A549 (cell line): ENCODE data around the gene SH3TC2. TPM values are rescaled to one million over a fixed set of nuclear protein-coding genes. Genes with fewer than 3 reads are reported as not detected.

Experiments
- ATAC-seq, 2 experiments: fragments of 200-7000 bp in 1 of 2; fragments of >200 bp in 1 of 2; cut with Nextera tagmentation in 1 of 2; cut with Tn5 transposase in 1 of 2; 3 replicates each; pipeline versions ENCODE4 v1.8.0 to v1.9.1; 2018 to 2020; ENCODE audit warnings: mild to moderate bottlenecking in 1 of 2, moderate library complexity in 1 of 2
- CTCF ChIA-PET: fragments of 300-600 bp; sonication (Branson Sonifier 250); formaldehyde crosslinking; extraction: SDS; loops from one replicate; lab custom pipeline; 2021; ENCODE audit warnings: antibody characterized with exemption, inconsistent platforms; lab: Yijun Ruan, JAX
- POLR2A ChIA-PET: fragments of 350-600 bp; formaldehyde crosslinking; extraction: SDS; loops from one replicate; lab custom pipeline; 2021; ENCODE audit warnings: antibody characterized with exemption, inconsistent platforms; lab: Yijun Ruan, JAX
- DNase-seq, 2 experiments: peaks; one replicate each; pipeline versions ENCODE4 v3.0.0 to v3.0.0-alpha.2; 2011 to 2016; ENCODE audit warnings: low read depth in 1 of 2, low spot score in 1 of 2
- FAIRE-seq: peaks from 2 replicates; lab custom pipeline; 2011; peaks lifted over from hg19 to GRCh38; lab: Jason Lieb, UNC
- H3K27ac ChIP-seq, 2 experiments: fragments of >200 bp; sonication (Bioruptor Twin); formaldehyde crosslinking; 3 replicates each; pipeline ENCODE4 v1.5.1; 2016 to 2017
- H3K4me1 ChIP-seq: fragments of >200 bp; sonication (Bioruptor Twin); formaldehyde crosslinking; 3 replicates; pipeline ENCODE4 v1.6.1; 2016
- H3K4me2 ChIP-seq: fragments of >200 bp; sonication (Bioruptor Twin); formaldehyde crosslinking; 3 replicates; pipeline ENCODE4 v1.6.1; 2016
- H3K4me3 ChIP-seq: fragments of >200 bp; sonication (Bioruptor Twin); formaldehyde crosslinking; 3 replicates; pipeline ENCODE4 v1.5.1; 2016
- H3K9me3 ChIP-seq: fragments of >200 bp; sonication (Bioruptor Twin); formaldehyde crosslinking; 3 replicates; pipeline ENCODE4 v1.6.1; 2016
- ATOH8 ChIP-seq: fragments of 250-450 bp; sonication (Bioruptor Pico); IDR thresholded peaks from 2 replicates; pipeline ENCODE4 v1.5.0; 2020; ENCODE audit warnings: low read depth, mild to moderate bottlenecking, moderate library complexity
- BCL3 ChIP-seq: fragments of >200 bp; sonication (Bioruptor Twin); formaldehyde crosslinking; IDR thresholded peaks from 3 replicates; pipeline ENCODE4 v1.6.1; 2016
- CHD4 ChIP-seq: fragments of 200-600 bp; sonication (generic); IDR thresholded peaks from 2 replicates; pipeline ENCODE4 v1.6.1; 2016; ENCODE audit warnings: antibody characterized with exemption, mild to moderate bottlenecking, borderline replicate concordance
- E2F6 ChIP-seq: IDR thresholded peaks from 2 replicates; pipeline ENCODE4 v1.6.1; 2012; ENCODE audit warnings: low read depth, borderline replicate concordance
- FOSL2 ChIP-seq, 2 experiments: fragments of 450-650 bp in 1 of 2; fragments of >200 bp in 1 of 2; sonication (Bioruptor Twin) in 1 of 2; formaldehyde crosslinking; IDR thresholded peaks; 2 replicates each; pipeline versions ENCODE4 v1.5.0 to v1.6.1; 2016 to 2020; ENCODE audit warnings: mild to moderate bottlenecking in 1 of 2, moderate library complexity in 1 of 2
- GATA3 ChIP-seq: IDR thresholded peaks from 2 replicates; pipeline ENCODE4 v1.6.1; 2012; ENCODE audit warnings: borderline replicate concordance
- HDAC2 ChIP-seq: fragments of 200-600 bp; sonication (generic); IDR thresholded peaks from 2 replicates; pipeline ENCODE4 v1.6.1; 2016
- HEYL ChIP-seq: fragments of 250-450 bp; sonication (Bioruptor Pico); IDR thresholded peaks from 2 replicates; pipeline ENCODE4 v1.8.0; 2021; ENCODE audit warnings: mild to moderate bottlenecking, moderate library complexity
- HMGXB4 ChIP-seq: fragments of 250-450 bp; sonication (Bioruptor Pico); IDR thresholded peaks from 2 replicates; pipeline ENCODE4 v1.5.0; 2021; ENCODE audit warnings: mild to moderate bottlenecking, moderate library complexity, borderline replicate concordance
- KDM5A ChIP-seq: fragments of 200-600 bp; sonication (generic); IDR thresholded peaks from 2 replicates; pipeline ENCODE4 v1.6.1; 2016; ENCODE audit warnings: antibody characterized with exemption, mild to moderate bottlenecking
- MAX ChIP-seq: IDR thresholded peaks from 2 replicates; pipeline ENCODE4 v1.6.1; 2012
- MAZ ChIP-seq: fragments of 150-350 bp; IDR thresholded peaks from 2 replicates; pipeline ENCODE4 v1.6.1; 2014; ENCODE audit warnings: antibody characterized with exemption, low read depth, low read length, borderline replicate concordance
- MYC ChIP-seq: IDR thresholded peaks from 2 replicates; pipeline ENCODE4 v1.6.1; 2012; ENCODE audit warnings: mild to moderate bottlenecking, inconsistent platforms, low read length, improper control_type of control experiment, borderline replicate concordance
- NFE2L2 ChIP-seq: fragments of 150-350 bp; conservative IDR thresholded peaks from 2 replicates; pipeline ENCODE4 v1.6.1; 2014; ENCODE audit warnings: low read length
- NR3C1 ChIP-seq: fragments of >200 bp; sonication (Bioruptor Twin); formaldehyde crosslinking; IDR thresholded peaks from 3 replicates; pipeline ENCODE4 v1.6.1; 2017
- PBX3 ChIP-seq: IDR thresholded peaks from 2 replicates; pipeline ENCODE4 v1.6.1; 2012
- PHF8 ChIP-seq: fragments of 200-600 bp; sonication (generic); IDR thresholded peaks from 2 replicates; pipeline ENCODE4 v1.6.1; 2016; ENCODE audit warnings: low read depth, mild to moderate bottlenecking, antibody characterized with exemption, moderate library complexity, borderline replicate concordance
- RAD21 ChIP-seq, 2 experiments: fragments of >200 bp in 1 of 2; sonication (Bioruptor Twin) in 1 of 2; formaldehyde crosslinking in 1 of 2; IDR thresholded peaks in 1 of 2; conservative IDR thresholded peaks in 1 of 2; 2 replicates in 1 of 2; 3 replicates in 1 of 2; pipeline ENCODE4 v1.6.1; 2012 to 2018; ENCODE audit warnings: inconsistent platforms in 1 of 2
- RCOR1 ChIP-seq: fragments of 150-350 bp; IDR thresholded peaks from 2 replicates; pipeline ENCODE4 v1.6.1; 2014; ENCODE audit warnings: antibody characterized with exemption, low read length, low read depth
- RNF2 ChIP-seq: fragments of 200-600 bp; sonication (generic); IDR thresholded peaks from 2 replicates; pipeline ENCODE4 v1.6.1; 2016; ENCODE audit warnings: low read depth, mild to moderate bottlenecking, antibody characterized with exemption, moderate library complexity, borderline replicate concordance
- SMC3 ChIP-seq: fragments of >200 bp; sonication (Bioruptor Twin); formaldehyde crosslinking; IDR thresholded peaks from 3 replicates; pipeline ENCODE4 v1.6.1; 2018; ENCODE audit warnings: inconsistent platforms
- SREBF2 ChIP-seq: fragments of 450-650 bp; IDR thresholded peaks from 2 replicates; pipeline ENCODE4 v1.6.1; 2014; ENCODE audit warnings: mild to moderate bottlenecking, moderate library complexity
- ZNF302 ChIP-seq: fragments of 250-450 bp; sonication (Bioruptor Pico); IDR thresholded peaks from 2 replicates; pipeline ENCODE4 v1.9.0; 2021; ENCODE audit warnings: inconsistent platforms, mild to moderate bottlenecking, moderate library complexity
- ZSCAN20 ChIP-seq: fragments of 250-450 bp; sonication (Bioruptor Pico); IDR thresholded peaks from 2 replicates; pipeline ENCODE4 v1.8.0; 2022; ENCODE audit warnings: mild to moderate bottlenecking, moderate library complexity
- WGBS: methylation state at CpG from one replicate; pipeline ENCODE4 v1.1.6; 2017; ENCODE audit errors: missing lambda C conversion rate; 5-methylcytosine and 5-hydroxymethylcytosine counted together
- polyA plus RNA-seq, 4 experiments: library from polyadenylated mRNA; depleted of rRNA in 3 of 4; stranded (reverse); fragments of >200 nt; fragmentation: RNase III in 1 of 4; extraction: RNeasy Plus Mini Kit Qiagen cat#74134 plus additional on column Dnase treatment in 1 of 4; gene quantifications; 2 replicates in 3 of 4; 3 replicates in 1 of 4; pipeline ENCODE4 v1.2.3, GENCODE V29; 2011 to 2017

SH3TC2 gene
- polyA plus RNA-seq, 2 of the 4 experiments (the other 2 are of a cell fraction) = 0.06 to 0.34 TPM

DNA sequence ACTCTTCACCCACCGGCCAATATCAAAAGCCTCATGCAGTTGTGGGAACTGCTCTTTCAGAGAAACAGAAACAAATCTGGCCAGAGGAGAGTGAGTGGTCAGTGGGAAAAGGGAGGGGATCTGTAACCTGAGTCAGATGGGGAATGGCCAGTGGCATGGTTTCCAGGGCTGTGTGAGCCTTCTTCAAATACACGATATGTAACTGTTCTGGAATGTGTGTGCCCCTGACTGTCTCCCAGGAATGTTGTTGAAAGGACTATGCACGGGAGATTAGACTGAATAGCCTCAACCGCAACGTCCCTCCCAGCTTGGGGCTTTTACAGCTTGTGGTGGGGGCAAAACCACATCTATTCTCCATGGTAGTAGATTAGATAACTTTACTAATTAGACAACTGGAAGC, 60.8 kb downstream of the SH3TC2 start:
- peak overlapping the region; percentile 52 for H3K4me2 ChIP-seq
- peak overlapping the region; percentile 9 to 61; a peak in 3 of 6 replicates for H3K27ac ChIP-seq
- 1% methylated on average over 5 of the region's 5 CpGs for WGBS
- peak; percentile 44; the same call in 1 of the 2 replicates for TF ChIP-seq MAX
- peak; percentile 16; the same call in 1 of the 2 replicates for TF ChIP-seq GATA3
- TF ChIP-seq FOSL2 (IDR thresholded peaks at IDR 0.05) = no peak
- TF ChIP-seq FOSL2 (CRISPR knock-in tag; IDR thresholded peaks at IDR 0.05) = peak; percentile 45
- TF ChIP-seq ZSCAN20 (CRISPR knock-in tag) = no peak
- DNase-seq (peak; percentile 17 to 76), ATAC-seq (peak; percentile 93 to 94), FAIRE-seq (peak; percentile 51)
- H3K4me3 ChIP-seq = no peak overlapping the region
- ChIA-PET CTCF (interaction anchor here (0.7 to 12.7 kb wide), 15 partner anchors 9 to 272 kb away, joined by 3 to 113 read pairs (median 3); no protein-coding TSS in a partner anchor), POLR2A (no interaction called here)
- H3K9me3 ChIP-seq = no peaks in the 10 kb centered on the region
- H3K4me1 ChIP-seq = peaks cover 23% of the 10 kb centered on the region

GRCh38 chr5:149001162-149001561, 61.7 kb downstream of the SH3TC2 start:
- ChIA-PET POLR2A (no interaction called here), CTCF (interaction anchor here (0.7 to 12.7 kb wide), 9 partner anchors 13 to 271 kb away, joined by 3 to 113 read pairs (median 11); no protein-coding TSS in a partner anchor)
- no peak overlapping the region; the same call in 2 of the 3 replicates for H3K4me2 ChIP-seq
- H3K4me1 ChIP-seq = peaks cover 23% of the 10 kb centered on the region
- DNase-seq = no peak
- FAIRE-seq = no peak
- no peak for ATAC-seq
- no peaks in the 10 kb centered on the region for H3K9me3 ChIP-seq
- H3K27ac ChIP-seq = no peak overlapping the region
- TF ChIP-seq KDM5A (no peak), NFE2L2 (no peak), RCOR1 (no peak), PHF8 (no peak), RAD21 (conservative IDR thresholded peaks at IDR 0.05 in 1 of 2, IDR thresholded peaks at IDR 0.05 in 1 of 2) (no peak), SREBF2 (no peak), HEYL (CRISPR knock-in tag) (no peak), SMC3 (no peak), MAX (no peak), ZNF302 (CRISPR knock-in tag) (no peak)
- no peak overlapping the region for H3K4me3 ChIP-seq

DNA sequence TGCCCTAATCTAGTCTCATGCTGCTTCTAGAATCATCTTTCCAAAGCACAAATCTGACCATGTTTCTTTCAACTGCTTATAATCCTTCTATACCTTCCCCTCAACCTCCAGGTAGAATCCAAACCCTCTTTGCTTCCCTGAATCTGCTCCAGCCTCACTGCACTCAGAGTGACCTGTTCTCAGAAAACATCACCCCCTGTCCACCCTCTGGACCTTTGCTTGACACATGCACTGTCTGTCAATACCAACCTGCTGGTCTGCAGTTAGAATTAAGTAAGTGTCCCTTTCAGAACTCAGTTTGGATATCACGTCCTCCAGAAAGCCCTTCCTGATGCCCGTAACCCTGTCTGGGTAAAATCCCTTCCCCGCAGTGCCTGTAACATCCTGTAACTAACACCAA, 63.1 kb downstream of the SH3TC2 start:
- TF ChIP-seq E2F6 (no peak), CHD4 (no peak), MAZ (no peak), ATOH8 (CRISPR knock-in tag) (no peak), PBX3 (no peak), BCL3 (no peak), HMGXB4 (no peak), MYC (no peak), RNF2 (no peak), NR3C1 (no peak), HDAC2 (no peak)
- TF ChIP-seq, all 56 proteins: peak for 0
- no peak overlapping the region for H3K4me3 ChIP-seq
- no peaks in the 10 kb centered on the region for H3K9me3 ChIP-seq
- no peak for FAIRE-seq
- CTCF ChIA-PET = interaction anchor here (1.5 to 12.7 kb wide), 9 partner anchors 19 to 269 kb away, joined by 5 to 113 read pairs (median 12); no protein-coding TSS in a partner anchor
- H3K4me1 ChIP-seq = peaks cover 23% of the 10 kb centered on the region
- no peak for ATAC-seq
- WGBS = 86% methylated on average over 3 of the region's 3 CpGs
- no peak overlapping the region for H3K4me2 ChIP-seq
- POLR2A ChIA-PET = no interaction called here
- H3K27ac ChIP-seq = no peak overlapping the region
- no peak for DNase-seq
